G401.6 (cell line): Measurements from ENCODE around the gene NR6A1.
A peak's percentile ranks its signal among the peaks of the same experiment; 100 is the strongest.

Experiments used
- FAIRE-seq: peaks from 2 replicates; lab custom pipeline; 2012; peaks lifted over from hg19 to GRCh38; lab: Jason Lieb, UNC

The NR6A1 gene

DNA sequence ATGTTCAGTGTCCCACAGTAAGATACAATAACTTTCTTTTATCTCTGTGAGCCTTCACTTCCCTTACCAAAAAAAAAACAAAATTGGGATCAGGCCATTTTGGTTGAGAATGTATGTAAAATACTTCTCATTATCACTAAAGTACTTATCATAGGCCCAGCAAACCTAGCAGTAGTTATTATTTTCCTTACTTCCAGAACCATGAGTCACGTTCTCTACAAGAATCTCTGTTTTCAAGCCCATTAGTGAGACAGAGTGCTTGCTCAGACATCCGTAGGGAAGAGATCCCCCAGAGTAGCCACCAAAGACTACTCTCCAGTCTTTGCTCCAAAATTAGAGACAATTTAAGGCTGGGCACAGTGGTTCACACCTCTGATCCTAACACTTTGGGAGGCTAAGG, 160.0 kb downstream of the NR6A1 start:
- FAIRE-seq, result no peak

DNA sequence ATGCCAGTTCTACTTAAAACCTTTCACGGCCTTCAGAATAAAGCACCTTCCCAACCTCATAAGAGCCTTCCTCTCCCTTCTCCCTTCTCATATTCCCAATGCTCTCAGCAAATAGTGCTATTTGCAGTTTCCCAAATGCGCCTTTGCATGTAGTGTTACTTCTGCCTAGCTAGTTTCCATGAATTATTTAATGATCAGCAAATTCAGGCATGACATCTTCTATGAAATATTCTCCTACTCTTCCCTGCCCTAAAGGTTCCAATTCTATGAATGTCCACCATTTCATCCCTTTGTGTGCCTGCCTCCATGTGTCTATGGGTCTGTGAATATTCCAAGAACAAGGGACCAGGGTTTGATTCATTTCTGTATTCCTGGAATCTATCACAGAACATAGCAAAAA, 165.1 kb downstream of the NR6A1 start:
- FAIRE-seq, result no peak

DNA sequence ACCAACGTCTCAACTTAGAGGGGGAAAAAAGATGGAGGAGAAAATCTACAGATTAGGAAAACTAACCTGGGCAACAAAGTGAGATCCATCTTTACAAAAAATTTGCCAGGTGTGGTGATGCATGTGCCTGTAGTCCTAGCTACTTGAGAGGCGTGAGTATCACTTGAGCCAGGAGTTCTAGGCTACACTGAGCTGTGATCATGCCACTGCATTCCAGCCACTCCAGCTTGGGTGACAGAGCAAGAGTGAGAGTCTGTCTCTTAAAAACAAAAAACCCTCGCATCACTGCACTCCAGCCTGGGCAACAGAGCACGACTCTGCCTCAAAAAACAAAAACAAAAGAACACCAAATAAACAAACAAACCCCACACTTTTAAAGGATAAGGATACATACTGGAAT, 165.9 kb downstream of the NR6A1 start:
- FAIRE-seq, result no peak

DNA sequence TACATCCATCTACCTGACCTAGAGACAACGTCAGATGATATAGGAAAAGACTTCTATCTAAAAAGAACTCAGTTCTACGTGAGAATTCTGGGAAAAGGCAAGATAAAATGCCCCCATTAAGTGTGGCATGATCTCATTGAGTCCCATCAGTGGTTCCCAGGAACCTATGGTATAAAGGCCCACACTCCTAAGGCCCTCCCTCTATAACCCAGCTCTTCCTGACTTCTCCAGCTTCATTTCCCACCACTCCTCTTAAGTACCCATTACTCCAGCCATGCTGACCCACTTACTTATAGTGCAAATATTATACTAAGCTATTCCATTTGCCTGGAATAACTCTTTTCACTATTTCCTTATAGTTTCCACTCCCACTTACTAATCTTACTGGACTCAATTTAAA, 168.5 kb downstream of the NR6A1 start:
- no peak for FAIRE-seq

DNA sequence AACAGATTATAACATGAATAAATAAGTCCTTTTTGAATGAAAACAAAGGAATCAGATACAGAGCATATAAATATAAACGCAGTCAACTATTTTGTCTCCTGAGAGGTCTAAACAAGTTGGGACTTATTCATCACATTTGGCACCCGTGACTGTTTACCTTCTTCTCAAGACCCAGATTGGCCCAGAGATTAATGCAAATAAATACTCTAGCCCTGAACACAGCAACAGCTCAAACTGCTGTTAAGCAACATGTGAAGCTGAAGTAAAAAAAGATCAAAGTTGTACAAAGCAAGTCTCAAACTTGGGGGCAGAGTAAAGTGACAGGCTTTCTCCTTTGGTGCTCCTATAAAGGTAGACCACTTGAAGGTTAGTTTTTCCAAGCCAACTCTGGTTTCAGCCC, 168.9 kb downstream of the NR6A1 start:
- FAIRE-seq, result no peak

DNA sequence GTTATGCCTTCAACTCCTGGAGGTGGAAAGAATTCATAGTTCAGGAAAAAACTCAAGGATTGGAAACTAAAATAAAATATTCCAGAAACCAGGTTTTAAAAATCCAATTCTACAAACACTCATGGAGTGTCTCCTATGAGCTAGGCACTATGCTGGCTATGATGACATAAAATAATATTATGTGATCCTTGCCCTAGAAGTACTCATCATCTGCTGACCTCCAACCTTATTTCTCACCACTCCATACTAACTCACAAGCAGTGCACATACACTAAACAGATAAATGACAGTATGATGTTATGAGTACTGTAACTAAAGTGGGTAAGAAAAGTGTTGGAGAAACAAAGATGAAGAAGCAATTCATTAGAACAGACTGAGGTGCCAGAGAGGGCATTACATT, 170.7 kb downstream of the NR6A1 start:
- no peak for FAIRE-seq

DNA sequence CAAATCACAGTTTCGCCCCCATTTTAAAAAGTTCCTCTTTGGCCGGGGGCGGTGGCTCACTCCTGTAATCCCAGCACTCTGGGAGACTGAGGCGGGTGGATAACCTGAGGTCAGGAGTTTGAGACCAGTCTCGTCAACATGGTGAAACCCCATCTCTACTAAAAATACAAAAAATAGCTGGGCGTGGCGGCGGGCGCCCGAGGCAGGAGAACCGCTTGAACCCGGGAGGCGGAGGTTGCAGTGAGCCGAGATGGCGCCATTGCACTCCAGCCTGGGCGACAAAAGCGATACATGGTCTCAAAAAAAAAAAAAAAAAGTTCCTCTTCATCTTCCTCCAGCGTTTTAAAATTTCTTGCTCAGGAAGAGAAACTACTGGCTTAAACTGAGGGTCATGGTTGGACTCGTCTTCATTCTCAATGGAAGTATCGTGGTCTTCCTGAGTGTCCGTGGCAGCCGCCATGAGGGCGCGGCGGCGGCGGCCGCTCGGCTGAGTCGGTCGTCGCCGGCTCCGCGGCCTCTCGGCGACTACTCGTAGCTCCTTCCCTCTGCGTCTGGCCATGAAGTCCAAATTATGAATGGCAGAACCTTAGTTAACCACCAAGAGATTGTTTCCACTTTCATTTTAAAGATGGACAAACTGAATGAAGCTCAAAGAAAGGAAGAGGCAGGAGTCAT, 171.9 kb downstream of the NR6A1 start:
- FAIRE-seq, result no peak

DNA sequence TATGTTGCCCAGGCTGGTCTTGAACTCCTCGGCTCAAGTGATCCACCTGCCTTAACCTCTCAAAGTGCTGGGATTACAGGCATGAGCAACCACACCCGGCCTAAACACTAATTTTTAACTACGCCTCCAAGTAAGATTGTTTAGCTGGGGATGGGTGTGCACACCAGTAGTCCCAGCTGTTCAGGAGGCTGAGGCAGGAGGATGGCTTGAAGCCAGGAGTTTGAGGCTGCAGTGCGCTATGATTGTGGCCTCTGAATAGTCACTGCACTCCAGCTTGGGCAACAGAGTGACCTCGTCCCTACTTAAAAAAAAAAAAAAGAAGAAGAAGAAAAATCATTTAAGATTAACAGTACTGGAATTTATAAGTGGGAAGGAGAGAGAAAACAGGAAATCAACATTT, 173.1 kb downstream of the NR6A1 start:
- no peak for FAIRE-seq

DNA sequence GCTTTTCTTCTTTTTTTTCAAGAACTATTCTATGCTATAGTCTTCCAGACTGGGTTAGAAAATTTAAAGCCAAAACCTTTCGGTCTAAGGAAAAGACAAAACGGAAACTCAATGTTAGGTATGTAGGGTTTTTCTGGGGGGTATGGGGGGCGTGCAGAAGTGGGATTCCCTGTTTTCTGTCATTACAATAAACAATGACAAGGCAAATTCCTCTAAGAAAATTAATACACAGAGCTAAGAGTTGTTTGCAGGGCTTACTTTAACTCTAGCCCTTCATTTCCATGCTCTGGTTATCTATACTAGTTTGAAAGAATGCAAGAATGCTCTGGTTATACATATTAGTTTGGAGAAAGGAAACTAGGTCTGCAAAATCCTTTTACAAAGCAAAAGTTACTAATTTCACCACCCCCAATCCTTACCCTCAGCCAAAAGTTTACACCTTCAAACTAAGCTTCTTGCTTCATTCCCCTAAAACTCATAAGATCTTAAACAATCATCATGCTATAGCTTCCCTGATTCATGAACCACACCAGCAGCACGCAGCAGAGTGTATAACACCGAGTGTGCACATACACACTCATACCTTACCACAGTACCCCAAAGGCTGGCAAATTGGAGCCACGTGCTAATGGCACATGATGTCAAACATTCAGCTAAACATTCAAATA, 174.8 kb downstream of the NR6A1 start:
- FAIRE-seq, result no peak

DNA sequence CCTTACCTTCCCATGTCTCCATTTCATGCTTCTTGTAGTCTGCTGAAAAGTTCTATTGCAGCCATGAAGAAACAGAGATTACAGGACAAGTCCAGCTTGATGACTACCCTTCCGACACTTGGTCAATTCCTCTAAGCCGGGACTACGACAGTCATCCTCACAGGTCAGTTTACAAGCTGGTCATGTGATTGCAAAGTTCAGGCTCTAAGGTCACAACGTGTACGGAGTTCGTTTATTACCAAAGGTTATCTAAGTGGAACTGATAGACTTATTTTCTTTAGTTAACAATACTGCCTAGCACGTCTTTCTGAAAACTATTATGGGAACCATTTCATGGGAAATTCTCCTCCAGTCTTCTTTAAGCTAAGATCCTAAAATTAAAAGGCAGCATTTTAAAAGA, 175.4 kb downstream of the NR6A1 start:
- FAIRE-seq, result peak; percentile 50

DNA sequence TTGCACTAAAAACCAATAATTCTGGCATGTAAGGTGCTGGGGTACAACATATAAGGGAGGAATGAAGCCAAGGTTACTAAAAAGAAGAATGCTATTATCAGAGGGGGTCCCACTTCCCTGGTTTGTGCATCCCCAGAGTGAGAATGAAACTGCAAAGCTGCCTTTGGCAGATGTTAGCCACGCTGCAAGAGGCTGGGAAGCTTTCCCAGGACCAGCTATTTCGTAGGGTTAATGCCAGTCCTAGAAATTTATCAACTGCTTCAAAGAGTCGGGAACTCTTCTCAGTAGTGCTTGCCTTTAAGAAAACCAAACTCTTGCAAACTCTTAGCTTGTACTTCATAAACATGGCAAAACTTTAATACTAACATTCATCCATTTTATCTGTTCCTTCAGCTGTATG, 176.4 kb downstream of the NR6A1 start:
- FAIRE-seq, result peak; percentile 13

DNA sequence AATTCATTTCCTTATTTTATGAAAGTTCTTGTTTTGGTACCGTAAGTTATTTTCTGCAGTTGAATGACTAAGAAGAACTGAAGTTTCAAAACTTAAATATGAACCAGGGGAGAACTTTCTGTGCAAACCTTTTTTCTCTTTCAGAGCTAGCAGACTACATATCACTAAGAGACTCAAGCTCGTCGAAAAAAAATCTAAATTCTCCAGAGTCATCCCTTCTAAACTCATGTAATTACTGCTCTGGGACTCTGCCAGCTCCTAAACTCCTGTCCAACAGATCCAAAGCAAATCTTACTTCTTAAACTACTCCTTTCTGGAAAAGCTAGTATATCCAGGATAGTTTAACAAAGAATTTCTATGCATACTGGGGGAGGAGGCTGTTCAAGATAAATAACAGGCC, 176.9 kb downstream of the NR6A1 start:
- no peak for FAIRE-seq

DNA sequence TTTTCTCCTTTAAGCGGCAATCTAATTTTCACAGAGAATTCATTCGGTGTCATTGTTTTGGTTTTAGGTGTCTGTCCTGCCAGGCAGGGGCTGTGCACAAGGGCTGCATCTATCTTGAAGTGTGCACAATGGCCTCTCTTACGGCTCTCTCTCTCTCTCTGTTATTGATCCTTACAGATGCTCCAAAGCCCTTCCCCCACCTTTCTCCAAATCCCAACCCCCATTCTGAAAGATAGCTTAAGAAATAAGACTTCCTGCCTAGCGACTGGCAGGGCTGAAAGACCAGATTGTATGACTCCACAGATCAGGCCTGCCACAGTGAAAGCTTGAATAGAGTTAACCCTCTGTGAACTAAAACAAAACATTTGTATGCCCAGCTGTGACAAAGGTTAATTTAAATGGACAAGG, 177.5 kb downstream of the NR6A1 start:
- FAIRE-seq, result no peak

DNA sequence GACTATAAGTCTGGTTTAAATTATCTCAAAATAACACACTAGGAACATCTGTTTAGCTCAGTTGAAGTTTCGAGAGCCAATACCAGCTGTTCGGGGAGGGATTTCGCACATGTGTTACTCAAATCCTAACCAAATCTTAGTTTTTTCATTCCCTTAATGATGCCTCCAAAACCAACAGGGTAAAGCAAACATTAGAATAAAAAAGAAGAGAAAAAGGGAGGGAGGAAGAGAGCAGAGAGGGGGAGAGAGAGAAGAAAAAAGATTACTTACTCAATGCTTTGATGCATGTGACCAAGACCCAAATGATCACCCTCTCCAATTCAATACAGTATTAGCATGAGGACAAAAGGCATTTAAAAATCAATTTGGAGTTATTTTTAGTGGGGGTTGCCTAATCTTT, 177.9 kb downstream of the NR6A1 start:
- FAIRE-seq, result no peak

DNA sequence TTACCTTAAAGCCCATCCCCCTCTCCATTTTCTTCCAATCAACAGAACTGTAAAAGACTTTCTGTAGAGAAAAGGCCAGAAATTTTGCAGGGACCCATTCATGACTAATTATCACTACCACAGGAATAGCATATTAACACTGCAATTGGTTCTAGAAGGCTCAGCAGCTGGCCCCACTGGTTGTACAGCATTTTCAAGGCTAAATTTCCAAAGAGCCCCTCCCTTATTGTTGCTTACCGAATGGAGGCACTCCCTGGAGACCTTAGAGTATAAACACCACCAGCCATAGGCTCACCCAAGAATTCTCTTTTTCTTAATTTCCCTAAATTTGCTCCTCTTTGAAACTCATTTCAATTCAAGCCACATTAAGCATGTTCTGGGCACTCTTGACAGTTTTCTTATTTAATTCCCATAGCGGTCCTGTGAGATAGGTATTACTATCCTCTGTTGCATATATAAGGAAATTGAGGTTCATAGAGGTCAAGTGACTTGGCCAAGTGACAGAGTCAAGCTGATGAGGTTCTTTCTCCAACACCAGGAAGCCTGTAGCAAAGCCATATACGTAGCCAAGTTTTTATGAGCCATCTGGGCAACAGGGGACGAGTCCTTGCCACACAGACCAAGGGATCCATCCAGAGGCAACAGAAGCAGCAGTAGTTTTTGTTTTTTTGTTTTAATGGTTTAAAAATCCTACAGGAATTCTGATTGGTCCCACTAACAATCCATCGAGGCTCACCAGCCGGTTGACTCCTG, 180.0 kb downstream of the NR6A1 start:
- no peak for FAIRE-seq

DNA sequence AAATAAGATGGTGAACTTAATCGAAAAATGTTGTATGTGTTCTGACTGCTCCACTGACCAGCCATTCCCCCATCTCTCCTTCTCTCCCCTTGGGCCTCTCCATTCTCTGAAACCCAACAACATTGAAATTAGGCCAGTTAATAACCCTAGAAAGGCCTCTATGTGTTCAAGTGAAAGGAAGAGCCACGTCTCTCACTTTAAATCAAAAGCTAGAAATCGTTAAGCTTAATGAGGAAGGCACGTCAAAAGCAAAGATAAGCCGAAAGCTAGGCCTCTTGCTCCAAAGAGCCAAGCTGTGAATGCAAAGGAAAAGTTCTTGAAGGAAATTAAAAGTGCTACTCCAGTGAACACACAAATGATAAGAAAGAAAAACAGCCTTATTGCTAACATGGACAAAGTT, 186.5 kb downstream of the NR6A1 start:
- FAIRE-seq, result no peak

DNA sequence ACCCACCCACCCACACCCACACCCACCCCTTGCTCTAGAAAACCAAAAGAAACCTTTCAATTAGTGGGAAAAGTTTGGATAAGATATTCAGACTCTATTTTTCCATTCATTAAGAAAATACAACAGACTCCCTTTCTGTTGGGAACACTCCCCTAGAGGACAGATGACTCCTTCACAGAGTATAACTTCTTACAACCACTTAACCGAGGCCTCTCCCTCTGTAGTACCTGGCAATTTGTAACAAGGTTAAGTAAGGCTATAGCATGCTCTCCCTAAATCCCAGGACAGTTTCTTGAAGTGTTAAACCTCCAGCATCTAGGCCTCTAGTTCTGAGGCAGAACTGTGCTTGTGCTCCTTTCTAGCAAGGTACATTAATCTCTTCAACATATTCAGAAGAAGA, 188.0 kb downstream of the NR6A1 start:
- FAIRE-seq, result no peak

DNA sequence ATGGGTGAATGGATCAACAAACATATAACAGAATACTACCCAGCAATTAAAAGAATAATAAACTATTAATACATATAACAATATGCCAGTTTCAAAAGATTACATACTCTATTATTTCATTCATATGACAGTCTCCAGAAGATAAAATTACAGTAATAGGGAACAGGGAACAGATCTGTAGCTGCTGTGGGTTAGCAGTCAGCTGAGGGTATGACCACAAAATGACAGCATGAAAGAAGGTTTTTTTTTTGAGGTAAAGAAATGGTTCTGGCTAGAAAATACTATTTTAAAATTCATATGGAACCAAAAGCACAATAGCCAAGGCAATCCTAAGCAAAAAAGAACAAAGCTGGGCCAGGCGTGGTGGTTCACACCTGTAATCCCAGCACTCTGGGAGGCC, 190.9 kb downstream of the NR6A1 start:
- FAIRE-seq, result no peak

DNA sequence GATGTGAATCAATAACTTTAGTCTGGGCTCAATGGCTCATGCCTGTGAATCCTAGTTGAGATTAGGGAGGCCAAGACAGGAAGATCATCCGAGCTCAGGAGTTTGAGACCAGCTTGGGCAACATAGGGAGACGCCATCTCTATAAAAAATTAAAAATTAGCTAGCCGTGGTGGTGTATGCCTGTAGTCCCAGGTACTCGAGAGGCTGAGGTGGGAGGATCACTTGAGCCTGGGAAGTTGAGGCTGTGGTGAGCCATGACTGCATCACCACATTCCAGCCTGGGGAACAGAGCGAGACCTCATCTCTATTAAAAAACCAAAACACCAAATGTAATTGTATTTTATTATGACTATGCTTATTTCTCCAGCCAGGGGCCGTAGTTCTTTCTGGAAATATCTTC, 194.4 kb downstream of the NR6A1 start:
- FAIRE-seq, result no peak

DNA sequence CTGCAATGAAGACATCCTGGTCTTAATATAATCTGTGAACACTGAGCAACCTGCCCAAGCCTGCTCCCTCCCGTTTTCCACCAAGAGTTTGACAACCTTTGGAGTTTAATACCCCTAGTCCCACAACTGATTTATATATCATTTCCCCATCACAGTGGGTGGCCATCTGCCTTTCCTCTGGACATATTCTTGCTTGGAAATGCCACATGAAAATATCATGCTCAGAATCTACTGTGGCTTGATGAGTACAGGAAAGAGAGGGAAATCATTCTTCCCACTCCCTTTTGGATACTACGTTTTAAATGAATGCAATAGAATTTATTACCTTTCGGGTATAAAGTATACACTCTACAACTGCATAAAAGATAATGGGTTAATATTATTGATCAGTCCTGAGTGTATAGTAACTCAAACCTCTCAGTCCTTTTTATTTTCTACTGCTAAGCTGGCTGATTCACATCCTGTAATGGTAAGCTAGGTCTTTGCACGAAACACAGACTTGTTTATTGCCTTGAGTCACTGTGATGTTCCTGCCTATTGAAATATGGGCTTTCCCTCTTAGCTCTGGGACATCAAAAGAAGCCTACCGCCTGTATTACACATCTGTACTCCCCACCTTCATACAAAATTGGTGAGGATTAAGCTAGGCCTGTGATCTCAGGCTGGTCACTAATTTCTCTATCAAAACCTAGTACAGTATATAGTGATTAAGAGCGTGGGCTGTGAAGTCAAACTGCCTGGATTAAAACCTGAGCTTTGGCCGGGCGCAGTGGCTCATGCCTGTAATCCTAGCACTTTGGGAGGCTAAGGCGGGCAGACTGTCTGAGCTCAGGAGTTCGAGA, 196.4 kb downstream of the NR6A1 start:
- no peak for FAIRE-seq

DNA sequence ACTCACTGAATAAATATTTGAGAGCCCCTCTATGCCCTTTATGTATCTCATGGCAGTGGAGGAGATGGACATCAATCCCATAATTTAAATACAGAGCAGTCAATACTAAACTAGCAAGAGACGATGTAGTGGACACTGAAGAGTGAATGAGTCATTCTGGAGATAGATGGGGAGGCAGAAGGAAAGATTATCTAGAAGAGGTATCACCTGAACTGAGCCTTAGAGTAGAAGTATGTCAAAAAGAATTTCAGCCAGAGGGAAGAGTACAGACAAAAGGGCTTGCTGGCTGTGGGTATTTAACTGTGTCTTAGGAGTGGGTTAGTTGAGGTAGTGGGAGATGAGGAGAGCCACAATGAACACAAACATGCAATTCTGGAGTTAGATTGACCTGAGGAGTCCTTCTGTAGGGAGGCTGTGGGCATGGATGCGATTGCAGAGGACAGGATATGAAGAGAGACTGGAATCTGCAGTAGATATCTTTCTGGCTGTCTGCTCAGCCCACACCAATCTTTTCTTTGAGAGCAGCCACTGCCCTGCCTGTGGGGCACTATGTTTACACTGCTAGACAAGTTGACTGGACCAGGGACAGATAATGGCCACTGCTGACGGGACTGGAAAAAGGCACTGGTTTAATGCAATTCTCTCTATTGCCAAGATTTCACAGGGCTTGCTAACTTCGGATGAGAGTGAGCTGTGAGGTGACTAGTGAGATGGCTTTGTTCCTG, 200.0 kb downstream of the NR6A1 start:
- FAIRE-seq, result no peak

DNA sequence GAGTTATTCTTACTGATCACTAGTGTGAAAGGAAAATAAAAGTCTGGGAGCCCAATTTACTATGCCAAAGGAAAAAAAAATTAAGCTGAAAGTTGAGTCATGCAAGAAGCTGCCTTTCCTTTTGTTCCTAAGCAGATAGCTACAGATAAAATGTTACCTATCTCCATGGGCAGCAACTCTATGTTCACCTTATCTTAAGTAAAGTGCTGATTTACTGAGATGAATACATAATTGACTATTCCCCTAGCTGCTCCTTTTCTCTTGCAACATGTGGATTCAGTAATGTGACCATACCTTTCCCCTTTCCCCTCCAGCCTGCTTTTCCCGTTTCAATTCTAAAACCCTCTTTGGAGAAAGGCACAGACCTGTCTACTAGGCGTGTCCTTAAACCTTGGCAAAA, 201.2 kb downstream of the NR6A1 start:
- no peak for FAIRE-seq
